ENCODE data around the gene NRXN2.
"Not testable (repeated sequence)": the region's sequence is repeated elsewhere in the genome, so short reads cannot be mapped to it uniquely, and the experiment has no call there.

Gene NRXN2

GRCh38 chr11:64605244-64605560 lies 117.8 kb downstream of the NRXN2 start:
- no peak for DNase-seq (ENCODE audit: low read depth in 2 of 2)

- DNase-seq (ENCODE audit: low read depth in 2 of 2): no peak
Observed at GRCh38 chr11:64604458-64605243, 118.3 kb downstream of the NRXN2 start.

GRCh38 chr11:64603411-64604110 lies 119.4 kb downstream of the NRXN2 start:
- no peak for DNase-seq (ENCODE audit: low read depth in 2 of 2)

GRCh38 chr11:64602466-64603070 lies 120.4 kb downstream of the NRXN2 start:
- DNase-seq (ENCODE audit: low read depth in 2 of 2): no peak

GRCh38 chr11:64601605-64602465 lies 121.2 kb downstream of the NRXN2 start:
- no peak for DNase-seq (ENCODE audit: low read depth in 2 of 2)

- no peak for DNase-seq (ENCODE audit: low read depth in 2 of 2)
Observed at GRCh38 chr11:64600281-64600992, 122.6 kb downstream of the NRXN2 start.

- DNase-seq (ENCODE audit: low read depth in 2 of 2): no peak
Observed at GRCh38 chr11:64599698-64600211, 123.2 kb downstream of the NRXN2 start.

- no peak for DNase-seq (ENCODE audit: low read depth in 2 of 2)
Observed at GRCh38 chr11:64598797-64599697, 124.0 kb downstream of the NRXN2 start.

GRCh38 chr11:64598106-64598796 lies 124.7 kb downstream of the NRXN2 start:
- DNase-seq (ENCODE audit: low read depth in 2 of 2): no peak

- DNase-seq (ENCODE audit: low read depth in 2 of 2): no peak
Observed at GRCh38 chr11:64597671-64598101, 125.3 kb downstream of the NRXN2 start.

- not testable (repeated sequence) for DNase-seq (ENCODE audit: low read depth in 2 of 2)
Observed at GRCh38 chr11:64595922-64596321, 127.1 kb downstream of the NRXN2 start.

- DNase-seq (ENCODE audit: low read depth in 2 of 2): no peak
Observed at GRCh38 chr11:64594159-64594939, 128.6 kb downstream of the NRXN2 start.

- DNase-seq (ENCODE audit: low read depth in 2 of 2): no peak
Observed at GRCh38 chr11:64593156-64594105, 129.6 kb downstream of the NRXN2 start.

GRCh38 chr11:64592656-64593055 lies 130.3 kb downstream of the NRXN2 start:
- no peak for DNase-seq (ENCODE audit: low read depth in 2 of 2)

GRCh38 chr11:64592234-64592615 lies 130.8 kb downstream of the NRXN2 start:
- DNase-seq (ENCODE audit: low read depth in 2 of 2): no peak

- no peak for DNase-seq (ENCODE audit: low read depth in 2 of 2)
Observed at GRCh38 chr11:64591257-64592233, 131.5 kb downstream of the NRXN2 start.
